GM12878 (cell line): ENCODE results near the gene CAPN10.

Experiments
- BCL11A ChIP-seq: IDR thresholded peaks from 2 replicates; pipeline ENCODE4 v1.6.1; 2011; ENCODE audit warnings: low read depth, low read length
- BHLHE40 ChIP-seq, 2 experiments: fragments of 450-650 bp in 1 of 2; IDR thresholded peaks; 2 replicates each; pipeline ENCODE4 v1.6.1; 2011 to 2017; ENCODE audit warnings: low read depth in 2 of 2, borderline replicate concordance in 1 of 2, improper control_type of control experiment in 1 of 2, low read length in 1 of 2, mild to moderate bottlenecking in 1 of 2
- CEBPB ChIP-seq, 2 experiments: fragments of 150-350 bp in 1 of 2; IDR thresholded peaks; 2 replicates each; pipeline ENCODE4 v1.6.1; 2012 to 2014; ENCODE audit warnings: low read depth in 2 of 2, low read length in 2 of 2, borderline replicate concordance in 1 of 2, inconsistent platforms in 1 of 2
- CTCF ChIP-seq, 3 experiments: IDR thresholded peaks in 2 of 3; conservative IDR thresholded peaks in 1 of 3; 2 replicates each; pipeline ENCODE4 v1.5.1; 2011; ENCODE audit warnings: low read depth in 3 of 3, low read length in 3 of 3, mild to moderate bottlenecking in 3 of 3, control low read depth in 2 of 3, moderate library complexity in 2 of 3, inconsistent platforms in 1 of 3, mixed read lengths in 1 of 3; ENCODE audit not compliant: control insufficient read depth in 2 of 3, insufficient read depth in 1 of 3; ENCODE audit errors: extremely low read depth in 1 of 3
- KDM1A ChIP-seq: fragments of 200-600 bp; sonication (generic); IDR thresholded peaks from 2 replicates; pipeline ENCODE4 v1.6.1; 2016; ENCODE audit warnings: borderline replicate concordance
- NFIC ChIP-seq: IDR thresholded peaks from 2 replicates; pipeline ENCODE4 v1.6.1; 2012; ENCODE audit warnings: low read depth, mild to moderate bottlenecking, inconsistent platforms, low read length, moderate library complexity
- POLR2A ChIP-seq: IDR thresholded peaks from 2 replicates; pipeline ENCODE4 v1.6.1; 2011; ENCODE audit warnings: low read depth, mild to moderate bottlenecking, low read length
- REST ChIP-seq: IDR thresholded peaks from 2 replicates; pipeline ENCODE4 v1.6.1; 2012; ENCODE audit warnings: mild to moderate bottlenecking, low read depth, low read length
- SMAD1 ChIP-seq: fragments of 450-650 bp; IDR thresholded peaks from 2 replicates; pipeline ENCODE4 v1.6.1; 2018; ENCODE audit warnings: mild to moderate bottlenecking, low read depth; ENCODE audit not compliant: partially characterized antibody
- YY1 ChIP-seq: IDR thresholded peaks from 2 replicates; pipeline ENCODE4 v1.6.1; 2011; ENCODE audit warnings: low read depth, mild to moderate bottlenecking, low read length
- TF ChIP-seq, protein P1 (sequence below): fragments of 150-350 bp; IDR thresholded peaks from 2 replicates; pipeline ENCODE4 v1.6.1; 2016; ENCODE audit warnings: low read depth, low read length
- TF ChIP-seq, protein P2 (sequence below): fragments of 450-650 bp; IDR thresholded peaks from 2 replicates; pipeline ENCODE4 v1.6.1; 2016; ENCODE audit warnings: mild to moderate bottlenecking, moderate library complexity, borderline replicate concordance

DNA sequence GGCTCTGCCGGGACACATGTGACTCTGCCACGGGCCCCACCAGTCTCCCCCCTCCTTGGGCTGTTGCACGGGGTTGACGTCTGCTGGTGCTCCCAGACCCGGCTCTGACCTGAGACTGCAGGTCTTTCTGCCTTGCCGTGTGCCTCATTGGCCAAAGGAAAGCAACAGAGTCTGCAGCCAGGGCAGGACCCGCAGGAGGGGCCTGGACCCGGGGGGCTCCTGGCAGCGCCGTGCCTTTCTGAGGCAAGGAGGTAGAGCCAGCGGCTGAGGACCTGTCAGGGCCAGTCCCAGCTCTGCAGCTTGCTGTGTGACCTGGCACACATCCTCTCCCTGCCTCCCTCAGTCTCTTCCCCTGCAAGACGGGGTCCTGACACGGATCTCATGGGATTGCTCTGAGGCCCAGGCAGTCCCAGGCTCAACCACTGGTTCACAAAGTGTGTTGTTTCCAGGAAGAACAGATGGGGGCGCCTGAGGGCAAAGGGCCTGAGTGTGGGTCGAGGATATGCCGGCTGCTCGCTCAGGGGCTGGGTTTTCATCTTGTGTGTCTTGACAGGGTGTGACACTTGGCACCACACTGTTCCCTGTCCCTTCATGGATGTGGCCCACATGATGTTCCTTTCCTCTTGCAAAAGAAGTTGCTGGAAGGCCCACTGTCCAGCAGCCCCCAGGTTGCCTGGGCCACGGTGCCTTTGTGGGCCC, 9.0 kb downstream of the CAPN10 start:
- TF ChIP-seq YY1 = no peak
- no peak for TF ChIP-seq REST
- TF ChIP-seq POLR2A = no peak
- TF ChIP-seq, protein P1, sequence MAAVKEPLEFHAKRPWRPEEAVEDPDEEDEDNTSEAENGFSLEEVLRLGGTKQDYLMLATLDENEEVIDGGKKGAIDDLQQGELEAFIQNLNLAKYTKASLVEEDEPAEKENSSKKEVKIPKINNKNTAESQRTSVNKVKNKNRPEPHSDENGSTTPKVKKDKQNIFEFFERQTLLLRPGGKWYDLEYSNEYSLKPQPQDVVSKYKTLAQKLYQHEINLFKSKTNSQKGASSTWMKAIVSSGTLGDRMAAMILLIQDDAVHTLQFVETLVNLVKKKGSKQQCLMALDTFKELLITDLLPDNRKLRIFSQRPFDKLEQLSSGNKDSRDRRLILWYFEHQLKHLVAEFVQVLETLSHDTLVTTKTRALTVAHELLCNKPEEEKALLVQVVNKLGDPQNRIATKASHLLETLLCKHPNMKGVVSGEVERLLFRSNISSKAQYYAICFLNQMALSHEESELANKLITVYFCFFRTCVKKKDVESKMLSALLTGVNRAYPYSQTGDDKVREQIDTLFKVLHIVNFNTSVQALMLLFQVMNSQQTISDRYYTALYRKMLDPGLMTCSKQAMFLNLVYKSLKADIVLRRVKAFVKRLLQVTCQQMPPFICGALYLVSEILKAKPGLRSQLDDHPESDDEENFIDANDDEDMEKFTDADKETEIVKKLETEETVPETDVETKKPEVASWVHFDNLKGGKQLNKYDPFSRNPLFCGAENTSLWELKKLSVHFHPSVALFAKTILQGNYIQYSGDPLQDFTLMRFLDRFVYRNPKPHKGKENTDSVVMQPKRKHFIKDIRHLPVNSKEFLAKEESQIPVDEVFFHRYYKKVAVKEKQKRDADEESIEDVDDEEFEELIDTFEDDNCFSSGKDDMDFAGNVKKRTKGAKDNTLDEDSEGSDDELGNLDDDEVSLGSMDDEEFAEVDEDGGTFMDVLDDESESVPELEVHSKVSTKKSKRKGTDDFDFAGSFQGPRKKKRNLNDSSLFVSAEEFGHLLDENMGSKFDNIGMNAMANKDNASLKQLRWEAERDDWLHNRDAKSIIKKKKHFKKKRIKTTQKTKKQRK = no peak
- TF ChIP-seq BHLHE40 (IDR thresholded peaks at IDR 0.05; ENCODE audit: borderline replicate concordance in 1 of 2, low read depth in 2 of 2, low read length in 1 of 2) = no peak
- TF ChIP-seq CTCF (IDR thresholded peaks at IDR 0.05 in 2 of 3, conservative IDR thresholded peaks at IDR 0.05 in 1 of 3; ENCODE audit: control insufficient read depth in 2 of 3, extremely low read depth in 1 of 3, insufficient read depth in 1 of 3, low read depth in 3 of 3, low read length in 3 of 3) = peak; percentile 33 to 45 (median 42); a peak in 5 of 6 replicates
- TF ChIP-seq KDM1A = no peak
- TF ChIP-seq BCL11A = no peak
- TF ChIP-seq CEBPB (IDR thresholded peaks at IDR 0.05; ENCODE audit: borderline replicate concordance in 1 of 2, low read depth in 2 of 2, low read length in 2 of 2) = no peak
- TF ChIP-seq, protein P2, sequence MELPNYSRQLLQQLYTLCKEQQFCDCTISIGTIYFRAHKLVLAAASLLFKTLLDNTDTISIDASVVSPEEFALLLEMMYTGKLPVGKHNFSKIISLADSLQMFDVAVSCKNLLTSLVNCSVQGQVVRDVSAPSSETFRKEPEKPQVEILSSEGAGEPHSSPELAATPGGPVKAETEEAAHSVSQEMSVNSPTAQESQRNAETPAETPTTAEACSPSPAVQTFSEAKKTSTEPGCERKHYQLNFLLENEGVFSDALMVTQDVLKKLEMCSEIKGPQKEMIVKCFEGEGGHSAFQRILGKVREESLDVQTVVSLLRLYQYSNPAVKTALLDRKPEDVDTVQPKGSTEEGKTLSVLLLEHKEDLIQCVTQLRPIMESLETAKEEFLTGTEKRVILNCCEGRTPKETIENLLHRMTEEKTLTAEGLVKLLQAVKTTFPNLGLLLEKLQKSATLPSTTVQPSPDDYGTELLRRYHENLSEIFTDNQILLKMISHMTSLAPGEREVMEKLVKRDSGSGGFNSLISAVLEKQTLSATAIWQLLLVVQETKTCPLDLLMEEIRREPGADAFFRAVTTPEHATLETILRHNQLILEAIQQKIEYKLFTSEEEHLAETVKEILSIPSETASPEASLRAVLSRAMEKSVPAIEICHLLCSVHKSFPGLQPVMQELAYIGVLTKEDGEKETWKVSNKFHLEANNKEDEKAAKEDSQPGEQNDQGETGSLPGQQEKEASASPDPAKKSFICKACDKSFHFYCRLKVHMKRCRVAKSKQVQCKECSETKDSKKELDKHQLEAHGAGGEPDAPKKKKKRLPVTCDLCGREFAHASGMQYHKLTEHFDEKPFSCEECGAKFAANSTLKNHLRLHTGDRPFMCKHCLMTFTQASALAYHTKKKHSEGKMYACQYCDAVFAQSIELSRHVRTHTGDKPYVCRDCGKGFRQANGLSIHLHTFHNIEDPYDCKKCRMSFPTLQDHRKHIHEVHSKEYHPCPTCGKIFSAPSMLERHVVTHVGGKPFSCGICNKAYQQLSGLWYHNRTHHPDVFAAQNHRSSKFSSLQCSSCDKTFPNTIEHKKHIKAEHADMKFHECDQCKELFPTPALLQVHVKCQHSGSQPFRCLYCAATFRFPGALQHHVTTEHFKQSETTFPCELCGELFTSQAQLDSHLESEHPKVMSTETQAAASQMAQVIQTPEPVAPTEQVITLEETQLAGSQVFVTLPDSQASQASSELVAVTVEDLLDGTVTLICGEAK = no peak
- TF ChIP-seq SMAD1 = no peak
- TF ChIP-seq NFIC = no peak
